Activated naive CD4-positive, alpha-beta T cell treated with anti-CD3 and anti-CD28 coated beads, Interleukin-2, amount 10 ng/mL, durations not matched to agents 7 days and 5 days (primary cell): Measurements from ENCODE around the gene MMP2.

ENCODE experiments used
- CTCF ChIA-PET: fragments of 350-600 bp; sonication (Branson Sonifier 250); formaldehyde crosslinking; loops from one replicate; lab custom pipeline; 2021; ENCODE audit warnings: antibody characterized with exemption; lab: Charles Lee
- DNase-seq: peaks from one replicate; pipeline ENCODE4 v3.0.0-alpha.2; 2020
- H3K27ac Mint-ChIP-seq: one replicate; pipeline ENCODE4 v1.8.0; 2021; ENCODE audit warnings: mild to moderate bottlenecking, moderate library complexity, mixed read lengths
- H3K27me3 Mint-ChIP-seq: one replicate; pipeline ENCODE4 v1.8.0; 2021; ENCODE audit warnings: mild to moderate bottlenecking, mixed read lengths
- H3K36me3 Mint-ChIP-seq: one replicate; pipeline ENCODE4 v1.8.0; 2021; ENCODE audit warnings: mixed read lengths
- H3K4me1 Mint-ChIP-seq: one replicate; pipeline ENCODE4 v1.8.0; 2021; ENCODE audit warnings: mixed read lengths
- H3K4me3 Mint-ChIP-seq: one replicate; pipeline ENCODE4 v1.8.0; 2021; ENCODE audit warnings: mild to moderate bottlenecking, moderate library complexity, mixed read lengths
- H3K9me3 Mint-ChIP-seq: one replicate; pipeline ENCODE4 v1.8.0; 2021; ENCODE audit warnings: mixed read lengths

MMP2 gene

GRCh38 chr16:55492756-55493380 lies 13.9 kb downstream of the MMP2 start:
- H3K9me3 Mint-ChIP-seq = no peaks in the 10 kb centered on the region
- H3K4me1 Mint-ChIP-seq = no peaks in the 10 kb centered on the region
- peaks cover 8% of the 10 kb centered on the region for H3K27me3 Mint-ChIP-seq
- no peaks in the 10 kb centered on the region for H3K36me3 Mint-ChIP-seq
- H3K4me3 Mint-ChIP-seq = no peak overlapping the region
- no peak overlapping the region for H3K27ac Mint-ChIP-seq
- DNase-seq = no peak
- CTCF ChIA-PET = interaction anchor here (1.3 kb wide), 1 partner anchor 28 kb away, joined by 5 read pairs; no protein-coding TSS in a partner anchor

GRCh38 chr16:55494994-55495421 lies 16.0 kb downstream of the MMP2 start:
- no peak for DNase-seq

GRCh38 chr16:55495616-55496289 lies 16.8 kb downstream of the MMP2 start:
- Mint-ChIP-seq H3K27ac (no peak overlapping the region), H3K36me3 (no peaks in the 10 kb centered on the region), H3K9me3 (no peaks in the 10 kb centered on the region), H3K4me1 (peaks cover 15% of the 10 kb centered on the region), H3K27me3 (peaks cover 16% of the 10 kb centered on the region), H3K4me3 (no peak overlapping the region)
- CTCF ChIA-PET = no interaction called here
- DNase-seq = no peak

More at GRCh38 chr16:55494994-55495421, 16.0 kb downstream of the MMP2 start:
- no peak overlapping the region for H3K4me3 Mint-ChIP-seq
- peaks cover 16% of the 10 kb centered on the region for H3K27me3 Mint-ChIP-seq
- H3K27ac Mint-ChIP-seq = no peak overlapping the region
- H3K4me1 Mint-ChIP-seq = peaks cover 9% of the 10 kb centered on the region
- CTCF ChIA-PET = no interaction called here
- H3K9me3 Mint-ChIP-seq = no peaks in the 10 kb centered on the region
- H3K36me3 Mint-ChIP-seq = no peaks in the 10 kb centered on the region

GRCh38 chr16:55496509-55497145 lies 17.6 kb downstream of the MMP2 start:
- peaks cover 15% of the 10 kb centered on the region for H3K4me1 Mint-ChIP-seq
- H3K27ac Mint-ChIP-seq = no peak overlapping the region
- peaks cover 16% of the 10 kb centered on the region for H3K27me3 Mint-ChIP-seq
- CTCF ChIA-PET = interaction anchor here (1.6 kb wide), 1 partner anchor 32 kb away, joined by 4 read pairs; no protein-coding TSS in a partner anchor
- DNase-seq = no peak
- no peaks in the 10 kb centered on the region for H3K36me3 Mint-ChIP-seq
- H3K9me3 Mint-ChIP-seq = no peaks in the 10 kb centered on the region
- no peak overlapping the region for H3K4me3 Mint-ChIP-seq

GRCh38 chr16:55497558-55497957 lies 18.6 kb downstream of the MMP2 start:
- no peak for DNase-seq
- CTCF ChIA-PET = interaction anchor here (1.6 kb wide), 1 partner anchor 33 kb away, joined by 4 read pairs; no protein-coding TSS in a partner anchor
- H3K4me3 Mint-ChIP-seq = no peak overlapping the region
- H3K4me1 Mint-ChIP-seq = peaks cover 15% of the 10 kb centered on the region
- no peaks in the 10 kb centered on the region for H3K36me3 Mint-ChIP-seq
- no peak overlapping the region for H3K27ac Mint-ChIP-seq
- peaks cover 16% of the 10 kb centered on the region for H3K27me3 Mint-ChIP-seq
- no peaks in the 10 kb centered on the region for H3K9me3 Mint-ChIP-seq

- no peaks in the 10 kb centered on the region for H3K36me3 Mint-ChIP-seq
- no peak for DNase-seq
- H3K27me3 Mint-ChIP-seq = peaks cover 16% of the 10 kb centered on the region
- H3K4me1 Mint-ChIP-seq = peaks cover 15% of the 10 kb centered on the region
- H3K27ac Mint-ChIP-seq = no peak overlapping the region
- H3K4me3 Mint-ChIP-seq = no peak overlapping the region
- CTCF ChIA-PET = interaction anchor here (1.6 kb wide), 1 partner anchor 33 kb away, joined by 4 read pairs; no protein-coding TSS in a partner anchor
- H3K9me3 Mint-ChIP-seq = no peaks in the 10 kb centered on the region
These were observed 19.1 kb downstream of the MMP2 start for GRCh38 chr16:55498101-55498500.

GRCh38 chr16:55499281-55499680 lies 20.3 kb downstream of the MMP2 start:
- no peaks in the 10 kb centered on the region for H3K9me3 Mint-ChIP-seq
- peaks cover 16% of the 10 kb centered on the region for H3K27me3 Mint-ChIP-seq
- CTCF ChIA-PET = interaction anchor here (3.3 kb wide), 1 partner anchor 35 kb away, joined by 16 read pairs; no protein-coding TSS in a partner anchor
- DNase-seq = no peak
- no peaks in the 10 kb centered on the region for H3K36me3 Mint-ChIP-seq
- H3K4me1 Mint-ChIP-seq = peaks cover 15% of the 10 kb centered on the region
- no peak overlapping the region for H3K4me3 Mint-ChIP-seq
- no peak overlapping the region for H3K27ac Mint-ChIP-seq

GRCh38 chr16:55499951-55500529 lies 21.0 kb downstream of the MMP2 start:
- Mint-ChIP-seq H3K9me3 (no peaks in the 10 kb centered on the region), H3K27me3 (peaks cover 16% of the 10 kb centered on the region), H3K27ac (no peak overlapping the region), H3K36me3 (no peaks in the 10 kb centered on the region), H3K4me1 (peaks cover 15% of the 10 kb centered on the region), H3K4me3 (no peak overlapping the region)
- CTCF ChIA-PET = interaction anchor here (0.7 to 3.3 kb wide), 2 partner anchors 36 to 40 kb away, joined by 3 to 16 read pairs; no protein-coding TSS in a partner anchor
- DNase-seq = peak; percentile 40

- no peak overlapping the region for H3K4me3 Mint-ChIP-seq
- H3K4me1 Mint-ChIP-seq = peaks cover 15% of the 10 kb centered on the region
- H3K9me3 Mint-ChIP-seq = no peaks in the 10 kb centered on the region
- peaks cover 16% of the 10 kb centered on the region for H3K27me3 Mint-ChIP-seq
- no peaks in the 10 kb centered on the region for H3K36me3 Mint-ChIP-seq
- H3K27ac Mint-ChIP-seq = no peak overlapping the region
- no peak for DNase-seq
- CTCF ChIA-PET = interaction anchor here (0.7 to 3.3 kb wide), 3 partner anchors 9 to 40 kb away, joined by 3 to 16 read pairs (median 3); no protein-coding TSS in a partner anchor
These were observed 21.6 kb downstream of the MMP2 start for GRCh38 chr16:55500530-55501011.

GRCh38 chr16:55501549-55502322 lies 22.7 kb downstream of the MMP2 start:
- Mint-ChIP-seq H3K36me3 (no peaks in the 10 kb centered on the region), H3K27me3 (peaks cover 13% of the 10 kb centered on the region)
- CTCF ChIA-PET = interaction anchor here (0.6 to 3.3 kb wide), 3 partner anchors 11 to 854 kb away, joined by 3 to 16 read pairs (median 3); no protein-coding TSS in a partner anchor

GRCh38 chr16:55502801-55503366 lies 23.9 kb downstream of the MMP2 start:
- Mint-ChIP-seq H3K4me3 (no peak overlapping the region), H3K9me3 (no peaks in the 10 kb centered on the region), H3K36me3 (no peaks in the 10 kb centered on the region), H3K4me1 (peaks cover 15% of the 10 kb centered on the region), H3K27ac (no peak overlapping the region), H3K27me3 (peaks cover 16% of the 10 kb centered on the region)
- CTCF ChIA-PET = interaction anchor here (0.6 to 1.1 kb wide), 2 partner anchors 10 to 852 kb away, joined by 3 read pairs; no protein-coding TSS in a partner anchor
- no peak for DNase-seq

More at GRCh38 chr16:55501549-55502322, 22.7 kb downstream of the MMP2 start:
- Mint-ChIP-seq H3K27ac (no peak overlapping the region), H3K4me1 (peaks cover 15% of the 10 kb centered on the region), H3K9me3 (no peaks in the 10 kb centered on the region), H3K4me3 (no peak overlapping the region)
- no peak for DNase-seq

- H3K36me3 Mint-ChIP-seq = no peaks in the 10 kb centered on the region
- H3K9me3 Mint-ChIP-seq = no peaks in the 10 kb centered on the region
These were observed 24.9 kb downstream of the MMP2 start for GRCh38 chr16:55503726-55504550.

More at GRCh38 chr16:55503726-55504550, 24.9 kb downstream of the MMP2 start:
- Mint-ChIP-seq H3K27me3 (peaks cover 17% of the 10 kb centered on the region), H3K27ac (no peak overlapping the region), H3K4me1 (peaks cover 18% of the 10 kb centered on the region), H3K4me3 (no peak overlapping the region)
- CTCF ChIA-PET = interaction anchor here (0.5 to 1.4 kb wide), 3 partner anchors 39 to 896 kb away, joined by 3 to 4 read pairs (median 4); no protein-coding TSS in a partner anchor
- DNase-seq = no peak
